Measurements from ENCODE around the gene CBR4. TPM values are rescaled to one million over a fixed set of nuclear protein-coding genes. Genes with fewer than 3 reads are reported as not detected.
A peak's percentile ranks its signal among the peaks of the same experiment; 100 is the strongest.

CBR4 gene
- total RNA-seq, 2 donors from 2014 or later, result 11.6 to 13.1 TPM

DNA sequence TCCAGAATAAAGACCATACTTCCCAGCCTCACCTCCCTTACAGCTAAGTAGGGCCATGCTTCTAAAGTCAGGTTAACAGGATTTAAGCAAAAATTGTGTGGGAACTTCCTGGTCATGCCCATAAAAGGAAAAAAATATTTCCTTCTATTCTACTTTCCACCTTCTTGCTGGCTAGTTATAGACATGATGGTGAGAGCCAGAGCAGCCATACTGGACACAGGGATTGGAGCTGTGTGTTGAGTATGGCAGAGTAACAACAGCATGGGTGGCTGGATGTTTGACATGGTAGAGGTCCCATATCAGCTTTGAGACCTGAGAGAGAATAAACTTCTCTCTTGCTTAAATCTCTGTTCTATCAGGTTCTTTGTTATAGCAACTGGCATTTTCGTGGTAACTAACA, 15.1 kb upstream of the CBR4 start:
- no peaks in the 10 kb centered on the region for H3K36me3 ChIP-seq
- H3K27me3 ChIP-seq (replicated peaks; ENCODE audit: insufficient read depth), result no peaks in the 10 kb centered on the region
- H3K4me1 ChIP-seq (ENCODE audit: control insufficient read depth in 1 of 2, low read depth in 2 of 2), result no peaks in the 10 kb centered on the region
- no peak overlapping the region for H3K4me3 ChIP-seq
- TF ChIP-seq, protein P1, sequence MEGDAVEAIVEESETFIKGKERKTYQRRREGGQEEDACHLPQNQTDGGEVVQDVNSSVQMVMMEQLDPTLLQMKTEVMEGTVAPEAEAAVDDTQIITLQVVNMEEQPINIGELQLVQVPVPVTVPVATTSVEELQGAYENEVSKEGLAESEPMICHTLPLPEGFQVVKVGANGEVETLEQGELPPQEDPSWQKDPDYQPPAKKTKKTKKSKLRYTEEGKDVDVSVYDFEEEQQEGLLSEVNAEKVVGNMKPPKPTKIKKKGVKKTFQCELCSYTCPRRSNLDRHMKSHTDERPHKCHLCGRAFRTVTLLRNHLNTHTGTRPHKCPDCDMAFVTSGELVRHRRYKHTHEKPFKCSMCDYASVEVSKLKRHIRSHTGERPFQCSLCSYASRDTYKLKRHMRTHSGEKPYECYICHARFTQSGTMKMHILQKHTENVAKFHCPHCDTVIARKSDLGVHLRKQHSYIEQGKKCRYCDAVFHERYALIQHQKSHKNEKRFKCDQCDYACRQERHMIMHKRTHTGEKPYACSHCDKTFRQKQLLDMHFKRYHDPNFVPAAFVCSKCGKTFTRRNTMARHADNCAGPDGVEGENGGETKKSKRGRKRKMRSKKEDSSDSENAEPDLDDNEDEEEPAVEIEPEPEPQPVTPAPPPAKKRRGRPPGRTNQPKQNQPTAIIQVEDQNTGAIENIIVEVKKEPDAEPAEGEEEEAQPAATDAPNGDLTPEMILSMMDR (IDR thresholded peaks at IDR 0.05), result no peak
- DNase-seq (ENCODE audit: low spot score) (no peak), ATAC-seq (ENCODE audit: insufficient number of reproducible peaks, low FRiP score, low read depth) (no peak)
- no peak overlapping the region for H3K27ac ChIP-seq
- no peaks in the 10 kb centered on the region for H3K9me3 ChIP-seq

DNA sequence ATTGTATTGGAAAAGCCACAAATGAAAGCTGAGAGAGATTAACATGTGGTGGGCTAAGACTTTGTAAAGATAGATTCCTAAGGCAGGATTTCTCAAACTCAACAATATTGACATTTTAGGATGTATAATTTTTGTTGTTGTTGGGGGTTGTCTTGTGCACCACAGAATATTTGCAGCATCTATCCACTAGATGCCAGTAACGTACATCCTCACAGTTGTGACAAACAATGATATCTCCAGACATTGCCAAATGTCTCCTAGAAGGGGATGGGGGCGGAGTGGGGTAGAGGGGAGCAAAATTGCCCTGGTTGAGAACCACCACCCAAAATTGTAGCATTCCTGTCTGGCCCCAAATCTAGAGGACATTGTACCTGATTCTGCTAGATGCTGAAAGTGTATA, 14.7 kb upstream of the CBR4 start:
- TF ChIP-seq, protein P1 (IDR thresholded peaks at IDR 0.05), result peak; percentile 44
- DNase-seq (ENCODE audit: low spot score), result no peak
- Histone ChIP-seq H3K36me3 (no peaks in the 10 kb centered on the region), H3K4me1 (ENCODE audit: control insufficient read depth in 1 of 2, low read depth in 2 of 2) (no peaks in the 10 kb centered on the region), H3K27me3 (replicated peaks; ENCODE audit: insufficient read depth) (no peaks in the 10 kb centered on the region), H3K27ac (no peak overlapping the region), H3K9me3 (no peaks in the 10 kb centered on the region), H3K4me3 (no peak overlapping the region)
- no peak for ATAC-seq (ENCODE audit: insufficient number of reproducible peaks, low FRiP score, low read depth)

DNA sequence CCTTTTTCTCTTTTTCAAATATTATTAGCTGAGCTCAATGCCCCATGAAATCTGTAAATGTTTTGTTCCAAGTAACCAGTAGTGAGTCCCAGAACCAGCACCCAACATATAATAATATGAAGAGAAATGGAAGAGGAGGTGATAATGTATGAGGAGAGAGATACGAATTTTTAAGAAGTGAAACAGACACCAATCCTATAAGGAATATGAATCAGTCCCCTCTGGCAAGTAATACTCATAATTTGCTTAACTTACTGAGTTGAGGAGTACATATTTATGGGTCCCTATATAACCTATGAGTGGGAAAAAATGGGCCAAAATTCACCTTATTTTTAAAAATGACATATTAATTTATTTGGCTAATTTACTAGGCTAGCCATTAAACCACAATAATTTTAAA, 8.4 kb upstream of the CBR4 start:
- Histone ChIP-seq H3K27me3 (replicated peaks; ENCODE audit: insufficient read depth) (no peaks in the 10 kb centered on the region), H3K4me1 (ENCODE audit: control insufficient read depth in 1 of 2, low read depth in 2 of 2) (peaks cover 6 to 27% of the 10 kb centered on the region in 2 donors), H3K9me3 (no peaks in the 10 kb centered on the region), H3K27ac (no peak overlapping the region), H3K4me3 (no peak overlapping the region), H3K36me3 (no peaks in the 10 kb centered on the region)
- DNase-seq (ENCODE audit: low spot score) (no peak), ATAC-seq (ENCODE audit: insufficient number of reproducible peaks, low FRiP score, low read depth) (no peak)
- TF ChIP-seq, protein P1 (IDR thresholded peaks at IDR 0.05), result no peak

DNA sequence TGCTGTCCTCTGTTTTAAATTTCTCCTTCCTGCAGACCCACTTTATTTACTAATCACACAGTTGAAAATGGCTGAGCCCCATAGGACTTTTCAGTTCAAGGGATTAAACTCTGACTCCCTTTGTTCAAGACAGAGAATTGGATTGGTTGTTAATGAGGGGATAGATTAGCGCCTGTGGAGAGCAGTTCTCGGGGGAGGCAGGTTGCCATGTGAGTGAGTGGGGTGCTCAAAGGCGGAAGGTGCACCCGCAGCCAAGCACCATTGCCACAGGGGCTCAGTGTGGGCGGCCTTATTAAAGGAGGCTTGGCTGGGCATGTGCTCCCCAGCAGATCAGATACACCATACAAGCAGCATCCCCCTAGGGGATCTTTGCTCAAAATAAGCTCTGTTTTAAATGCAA, 7.9 kb upstream of the CBR4 start:
- Histone ChIP-seq H3K4me1 (ENCODE audit: control insufficient read depth in 1 of 2, low read depth in 2 of 2) (peaks cover 6 to 27% of the 10 kb centered on the region in 2 donors), H3K27ac (no peak overlapping the region), H3K4me3 (no peak overlapping the region), H3K36me3 (no peaks in the 10 kb centered on the region), H3K9me3 (no peaks in the 10 kb centered on the region), H3K27me3 (replicated peaks; ENCODE audit: insufficient read depth) (no peaks in the 10 kb centered on the region)
- TF ChIP-seq, protein P1 (IDR thresholded peaks at IDR 0.05), result no peak
- ATAC-seq (ENCODE audit: insufficient number of reproducible peaks, low FRiP score, low read depth) (no peak), DNase-seq (ENCODE audit: low spot score) (no peak)

DNA sequence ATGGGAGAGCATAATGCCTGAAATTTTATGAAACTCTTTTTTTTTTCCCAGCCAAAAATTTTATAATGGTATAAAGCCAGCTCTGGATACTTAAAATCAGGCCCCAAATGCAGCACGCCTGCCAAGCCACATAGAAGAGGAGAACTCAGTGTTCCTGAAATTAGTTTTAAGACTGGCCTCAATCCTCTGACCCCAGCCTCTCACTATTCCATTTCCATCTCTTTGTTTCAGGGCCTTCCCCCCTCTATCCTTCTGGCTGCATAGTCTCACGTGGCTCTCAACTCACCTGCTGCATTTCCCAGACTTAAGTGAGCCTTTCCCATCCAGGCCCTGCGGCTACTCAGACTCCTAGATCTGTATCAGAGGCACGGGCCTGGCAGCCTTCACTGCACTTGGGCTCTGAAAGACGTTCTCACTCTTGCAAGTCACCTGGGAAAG, 5.2 kb upstream of the CBR4 start:
- H3K27me3 ChIP-seq (replicated peaks; ENCODE audit: insufficient read depth), result no peaks in the 10 kb centered on the region
- peaks cover 6 to 27% of the 10 kb centered on the region in 2 donors for H3K4me1 ChIP-seq (ENCODE audit: control insufficient read depth in 1 of 2, low read depth in 2 of 2)
- peak overlapping the region; percentile 69 to 77 for H3K27ac ChIP-seq
- ATAC-seq (ENCODE audit: insufficient number of reproducible peaks, low FRiP score, low read depth), result no peak
- H3K36me3 ChIP-seq, result no peaks in the 10 kb centered on the region
- TF ChIP-seq, protein P1 (IDR thresholded peaks at IDR 0.05), result no peak
- H3K4me3 ChIP-seq, result no peak overlapping the region
- no peaks in the 10 kb centered on the region for H3K9me3 ChIP-seq
- DNase-seq (ENCODE audit: low spot score), result no peak
